BLaER1 treated with 17β-estradiol and CSF1 and Interleukin-3, amounts not matched to agents 10 nM and 100 nM (cell line): ENCODE data around the gene CHRNA4.

Experiments
- H3K27ac ChIP-seq, 11 experiments: shearing (Covaris generic); formaldehyde crosslinking; 2 replicates each; pipeline ENCODE4 v1.8.1; 2022
- H3K27me3 ChIP-seq, 11 experiments: shearing (Covaris generic); formaldehyde crosslinking; 2 replicates each; pipeline ENCODE4 v1.8.1; 2022
- H3K36me3 ChIP-seq, 11 experiments: shearing (Covaris generic); formaldehyde crosslinking; 2 replicates each; pipeline ENCODE4 v1.8.1; 2022
- H3K4me1 ChIP-seq, 10 experiments: shearing (Covaris generic); formaldehyde crosslinking; 2 replicates each; pipeline ENCODE4 v1.8.1; 2022
- H3K4me2 ChIP-seq, 11 experiments: shearing (Covaris generic); formaldehyde crosslinking; 2 replicates each; pipeline ENCODE4 v1.8.1; 2022
- H3K4me3 ChIP-seq, 10 experiments: shearing (Covaris generic); formaldehyde crosslinking; 2 replicates each; pipeline ENCODE4 v1.8.1; 2022
- H3K9ac ChIP-seq, 11 experiments: shearing (Covaris generic); formaldehyde crosslinking; 2 replicates each; pipeline ENCODE4 v1.8.1; 2022
- H3K9me3 ChIP-seq, 11 experiments: shearing (Covaris generic); formaldehyde crosslinking; replicated peaks in 1 of 11; 2 replicates each; pipeline ENCODE4 v1.8.1; 2022
- H4K20me1 ChIP-seq, 11 experiments: shearing (Covaris generic); formaldehyde crosslinking; 2 replicates each; pipeline ENCODE4 v1.8.1; 2022
- Cebpa-rat ChIP-seq, 11 experiments: shearing (Covaris generic); IDR thresholded peaks; 2 replicates each; pipeline ENCODE4 v1.8.1; 2022

The CHRNA4 gene

DNA sequence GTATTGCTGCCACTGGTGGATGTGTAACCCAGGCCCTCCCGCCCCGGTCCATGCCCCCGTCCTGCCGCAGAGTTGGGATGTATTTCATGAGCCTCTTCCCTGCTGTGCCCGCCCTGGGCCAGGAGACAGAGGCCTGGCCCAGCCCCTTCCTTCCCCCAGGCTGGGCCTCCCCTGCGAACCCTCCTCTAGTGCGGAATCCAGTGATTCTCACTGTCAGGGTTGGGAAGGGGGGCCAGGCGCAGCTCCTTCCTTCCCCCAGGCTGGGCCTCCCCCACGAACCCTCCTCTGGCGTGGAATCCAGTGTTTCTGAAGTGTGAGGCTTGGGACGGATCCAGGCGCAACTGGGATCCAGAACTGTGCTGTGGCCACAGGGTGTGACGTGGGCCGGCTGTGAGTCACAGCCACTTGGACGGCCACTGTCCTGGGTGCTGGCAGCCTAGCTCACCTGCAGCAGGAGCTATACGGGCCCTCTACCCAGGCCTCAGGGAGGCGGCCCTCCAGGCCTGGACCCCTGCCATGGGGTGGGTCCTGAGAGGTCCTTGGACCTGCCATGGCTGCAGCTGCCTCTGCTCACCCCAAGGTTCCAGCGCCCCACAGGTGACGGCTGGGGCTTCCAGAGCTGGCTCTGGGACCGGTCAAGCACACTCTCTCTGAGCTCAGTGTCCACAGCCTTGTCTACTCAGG is 39.9 kb downstream of the CHRNA4 start:
- no peak overlapping the region for H3K9ac ChIP-seq

DNA sequence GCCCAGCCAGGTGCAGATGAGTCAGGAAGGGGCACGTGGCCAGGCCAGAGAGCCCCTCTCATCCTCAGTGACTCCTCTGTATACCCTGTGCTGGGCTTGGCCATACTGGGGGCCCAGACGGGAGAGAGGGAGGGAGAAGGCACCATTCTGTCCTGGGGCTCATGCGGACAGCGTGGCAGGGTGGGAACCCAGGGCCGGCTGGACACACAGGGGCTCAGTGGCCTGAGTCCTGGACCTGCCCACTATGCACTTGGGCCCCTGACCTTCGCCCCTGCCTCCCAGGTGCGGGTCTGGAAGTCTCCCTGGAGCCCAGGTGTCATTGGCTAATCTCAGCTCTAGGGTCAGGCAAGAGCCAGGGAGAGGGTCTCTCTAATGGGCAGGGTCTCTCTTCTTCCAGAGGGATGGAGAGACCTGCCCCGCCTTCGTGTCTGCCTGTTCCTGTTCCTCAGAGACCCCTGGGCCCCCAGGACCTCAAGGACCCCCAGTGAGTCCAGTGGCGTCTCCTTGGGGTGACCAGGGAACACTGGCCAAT is 40.5 kb downstream of the CHRNA4 start:
- Histone ChIP-seq H4K20me1 (no peaks in the 10 kb centered on the region; a peak in 1 of 22 replicates), H3K27me3 (no peaks in the 10 kb centered on the region), H3K4me1 (peaks cover 9 to 16% (median 11%) of the 10 kb centered on the region in 10 experiments), H3K36me3 (no peaks in the 10 kb centered on the region), H3K4me3 (no peak overlapping the region), H3K27ac (no peak overlapping the region), H3K9me3 (no peaks in the 10 kb centered on the region), H3K9ac (no peak overlapping the region), H3K4me2 (no peak overlapping the region)
- no peak for TF ChIP-seq Cebpa-rat (IDR thresholded peaks at IDR 0.05)

More for the DNA sequence above, 39.9 kb downstream of the CHRNA4 start:
- H3K27ac ChIP-seq, result no peak overlapping the region
- H4K20me1 ChIP-seq, result no peaks in the 10 kb centered on the region; a peak in 1 of 22 replicates
- H3K36me3 ChIP-seq, result no peaks in the 10 kb centered on the region
- peaks cover 0 to 5% (median 0%) of the 10 kb centered on the region in 11 experiments; a peak in 9 of 22 replicates for H3K9me3 ChIP-seq
- H3K4me1 ChIP-seq, result peaks cover 15 to 22% (median 17%) of the 10 kb centered on the region in 10 experiments
- TF ChIP-seq Cebpa-rat (IDR thresholded peaks at IDR 0.05), result no peak
- no peak overlapping the region for H3K4me2 ChIP-seq
- H3K4me3 ChIP-seq, result no peak overlapping the region
- H3K27me3 ChIP-seq, result no peaks in the 10 kb centered on the region

DNA sequence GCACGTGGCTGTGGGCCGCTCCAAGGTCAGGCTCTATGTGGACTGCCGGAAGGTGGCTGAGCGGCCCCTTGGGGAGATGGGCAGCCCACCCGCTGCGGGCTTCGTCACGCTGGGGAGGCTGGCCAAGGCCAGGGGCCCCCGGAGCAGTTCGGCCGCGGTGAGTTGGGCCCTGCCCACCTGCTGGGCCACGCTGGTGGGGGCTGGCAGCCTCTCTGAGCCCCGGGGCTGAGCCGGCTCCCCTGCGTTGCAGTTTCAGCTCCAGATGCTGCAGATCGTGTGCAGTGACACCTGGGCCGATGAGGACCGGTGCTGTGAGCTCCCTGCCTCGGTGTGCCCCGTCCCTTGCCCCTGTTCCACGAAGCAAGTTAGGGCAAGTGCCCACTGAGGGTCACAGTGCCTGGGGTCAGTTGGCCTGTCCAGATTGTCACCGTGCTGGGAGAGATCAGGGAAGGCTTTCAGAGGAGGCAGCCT is 41.1 kb downstream of the CHRNA4 start:
- no peak for TF ChIP-seq Cebpa-rat (IDR thresholded peaks at IDR 0.05)
- Histone ChIP-seq H3K4me3 (no peak overlapping the region), H3K9me3 (no peaks in the 10 kb centered on the region), H3K4me2 (no peak overlapping the region), H3K27me3 (no peaks in the 10 kb centered on the region), H3K4me1 (peaks cover 3 to 10% (median 5%) of the 10 kb centered on the region in 10 experiments; a peak in 18 of 20 replicates), H3K9ac (no peak overlapping the region), H4K20me1 (no peaks in the 10 kb centered on the region; a peak in 1 of 22 replicates), H3K36me3 (no peaks in the 10 kb centered on the region), H3K27ac (no peak overlapping the region)

DNA sequence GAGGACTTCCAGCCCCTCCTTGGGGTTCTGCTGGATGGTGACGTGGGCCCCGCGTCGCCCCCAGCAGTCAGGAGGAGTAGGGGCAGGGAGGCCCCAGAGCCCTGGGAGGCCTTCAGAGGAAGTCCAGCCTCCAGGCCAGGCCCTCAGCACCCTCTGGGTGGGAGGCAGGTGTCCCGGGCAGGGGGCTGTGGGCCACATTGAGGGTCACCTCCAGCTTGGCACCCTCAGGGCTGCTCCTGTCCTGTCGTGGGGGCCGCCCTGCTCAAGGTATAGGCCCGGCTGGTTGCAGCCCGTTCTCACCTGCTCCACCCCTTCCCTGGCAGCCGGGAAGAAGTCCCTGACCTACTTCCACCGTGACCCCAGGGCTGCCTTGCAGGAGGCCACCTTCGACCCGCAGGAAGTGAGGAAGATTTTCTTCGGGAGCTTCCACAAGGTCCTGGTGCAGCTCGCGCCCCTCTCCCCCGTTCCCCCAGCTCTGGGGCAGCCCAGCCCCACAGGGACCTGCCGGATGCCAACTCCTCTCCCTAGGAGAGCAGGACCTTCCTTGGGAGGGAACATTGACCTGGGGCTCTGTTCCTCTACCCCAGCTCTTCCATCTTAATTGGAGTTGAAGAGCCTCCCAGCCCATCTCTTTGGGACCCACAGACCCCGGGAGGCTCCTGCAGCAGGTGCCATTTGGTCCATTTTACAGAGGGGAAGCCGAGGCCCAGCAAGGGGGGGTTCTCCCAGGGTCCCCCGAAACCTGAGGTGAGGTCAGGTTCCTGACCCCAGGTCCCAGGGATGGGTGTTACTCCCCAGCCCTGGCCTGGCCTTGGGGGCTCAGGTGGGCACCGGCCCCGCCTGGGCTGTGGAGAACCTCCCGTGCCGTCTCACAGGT is 41.7 kb downstream of the CHRNA4 start:
- Histone ChIP-seq H3K36me3 (no peaks in the 10 kb centered on the region), H3K4me2 (no peak overlapping the region), H4K20me1 (no peaks in the 10 kb centered on the region; a peak in 1 of 22 replicates), H3K27me3 (no peaks in the 10 kb centered on the region), H3K9ac (no peak overlapping the region), H3K4me3 (no peak overlapping the region), H3K4me1 (peaks cover 0 to 3% (median 0%) of the 10 kb centered on the region in 10 experiments; a peak in 4 of 20 replicates), H3K9me3 (no peaks in the 10 kb centered on the region), H3K27ac (no peak overlapping the region)
- no peak for TF ChIP-seq Cebpa-rat (IDR thresholded peaks at IDR 0.05)

DNA sequence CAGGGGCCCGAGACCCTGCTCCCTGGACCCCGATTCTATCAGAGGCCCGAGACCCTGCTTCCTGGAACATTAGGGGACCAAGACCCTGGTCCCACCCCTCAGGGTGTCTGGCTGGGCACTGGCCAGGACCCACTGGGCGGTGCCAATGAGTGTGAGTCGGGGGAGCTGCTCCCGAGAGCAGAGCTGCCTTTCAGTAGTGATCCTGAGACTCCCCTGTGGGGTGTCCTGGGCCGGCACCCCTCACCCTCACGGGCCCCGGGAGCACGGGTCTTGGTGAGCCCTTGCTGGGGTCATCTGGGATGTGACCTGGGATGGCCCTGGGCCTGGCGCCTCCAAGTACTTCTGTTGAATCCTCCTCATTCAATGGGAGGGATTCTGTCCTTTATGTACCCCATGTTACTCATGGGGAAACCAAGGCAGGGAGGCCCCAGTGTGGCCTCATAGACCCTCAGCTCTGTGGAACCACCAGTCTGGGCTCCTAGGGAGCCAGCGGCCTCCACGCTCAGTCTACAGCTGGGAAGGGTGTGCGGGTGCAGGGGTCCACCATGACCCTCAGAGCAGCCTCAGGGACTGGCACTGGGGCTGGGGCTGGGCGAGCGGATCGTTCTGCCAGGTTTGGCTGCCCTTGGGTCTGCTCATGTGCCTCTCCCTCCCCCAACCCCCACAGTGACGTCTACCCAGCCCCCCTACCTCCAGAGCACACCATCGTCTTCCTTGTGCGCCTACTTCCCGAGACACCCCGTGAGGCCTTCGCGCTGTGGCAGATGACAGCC is 42.6 kb downstream of the CHRNA4 start:
- Histone ChIP-seq H3K9me3 (no peaks in the 10 kb centered on the region), H3K4me1 (peaks cover 0 to 7% (median 2%) of the 10 kb centered on the region in 10 experiments; a peak in 6 of 20 replicates), H3K27ac (no peak overlapping the region), H3K36me3 (no peaks in the 10 kb centered on the region), H4K20me1 (no peaks in the 10 kb centered on the region; a peak in 1 of 22 replicates), H3K4me3 (no peak overlapping the region), H3K9ac (no peak overlapping the region), H3K27me3 (no peaks in the 10 kb centered on the region), H3K4me2 (no peak overlapping the region)
- no peak for TF ChIP-seq Cebpa-rat (IDR thresholded peaks at IDR 0.05)

DNA sequence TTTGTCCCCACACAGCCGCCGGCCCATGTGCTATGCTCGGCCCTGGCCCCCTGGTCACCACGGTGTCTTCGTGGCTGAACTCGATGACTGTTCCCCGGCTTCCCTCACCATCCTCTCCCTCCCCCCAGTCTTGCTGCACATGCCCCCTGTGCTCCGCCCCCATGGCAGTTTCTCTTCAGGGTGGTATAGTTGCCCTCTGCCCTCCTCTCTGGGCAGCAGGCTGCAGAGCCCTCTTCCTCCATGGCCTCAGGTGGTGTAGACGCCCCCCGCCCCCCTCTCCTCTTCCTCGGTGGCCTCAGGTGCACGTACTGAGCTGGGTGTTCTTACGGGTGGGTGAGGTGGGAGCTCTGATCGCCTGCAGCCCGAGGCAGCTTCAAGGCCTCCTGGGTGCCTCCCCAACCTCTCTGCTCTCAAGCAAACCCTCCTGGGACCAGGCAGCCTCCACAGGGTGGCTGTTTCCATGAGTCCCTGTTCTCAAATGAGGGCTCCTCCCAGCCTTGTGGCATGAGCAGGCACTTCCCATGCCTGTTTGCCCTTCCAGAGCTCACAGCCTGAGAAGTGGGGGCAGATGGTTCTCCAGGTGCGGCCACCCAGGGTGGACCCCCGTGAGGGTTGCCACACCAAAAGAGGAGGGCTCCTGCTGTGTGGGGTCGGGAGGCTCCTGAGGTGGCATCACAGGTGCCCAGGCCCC is 43.4 kb downstream of the CHRNA4 start:
- H4K20me1 ChIP-seq, result peaks cover 0 to 1% (median 0%) of the 10 kb centered on the region in 11 experiments; a peak in 2 of 22 replicates
- peaks cover 0 to 15% (median 9%) of the 10 kb centered on the region in 10 experiments; a peak in 14 of 20 replicates for H3K4me1 ChIP-seq
- H3K27me3 ChIP-seq, result no peaks in the 10 kb centered on the region
- H3K9me3 ChIP-seq, result no peaks in the 10 kb centered on the region
- no peak overlapping the region for H3K27ac ChIP-seq
- no peak overlapping the region for H3K9ac ChIP-seq
- no peak overlapping the region for H3K4me2 ChIP-seq
- no peak overlapping the region for H3K4me3 ChIP-seq
- no peaks in the 10 kb centered on the region for H3K36me3 ChIP-seq
- TF ChIP-seq Cebpa-rat (IDR thresholded peaks at IDR 0.05), result no peak

DNA sequence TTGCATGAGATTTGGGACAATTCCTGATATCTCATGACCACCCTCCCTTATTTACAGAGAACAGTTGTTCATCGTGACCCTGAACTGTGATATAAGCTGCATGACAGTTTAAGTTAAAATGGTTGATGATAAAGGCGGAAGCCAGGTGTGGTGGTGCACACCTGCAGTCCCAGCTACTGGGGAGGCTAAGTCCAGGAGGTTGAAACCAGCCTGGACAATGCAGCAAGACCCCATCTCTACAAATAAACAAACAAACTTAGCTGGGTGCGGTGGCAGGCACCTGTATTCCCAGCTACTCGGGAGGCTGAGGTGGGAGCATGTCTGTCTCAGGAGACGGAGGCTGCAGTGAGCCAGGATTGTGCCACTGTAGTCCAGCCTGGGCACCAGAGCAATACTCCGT is 44.1 kb downstream of the CHRNA4 start:
- Histone ChIP-seq H3K4me3 (no peak overlapping the region), H4K20me1 (peaks cover 0 to 5% (median 0%) of the 10 kb centered on the region in 11 experiments; a peak in 2 of 22 replicates), H3K4me2 (no peak overlapping the region), H3K36me3 (no peaks in the 10 kb centered on the region), H3K27ac (no peak overlapping the region), H3K27me3 (no peaks in the 10 kb centered on the region), H3K4me1 (peaks cover 0 to 22% (median 15%) of the 10 kb centered on the region in 10 experiments; a peak in 15 of 20 replicates), H3K9me3 (no peaks in the 10 kb centered on the region), H3K9ac (no peak overlapping the region)
- no peak for TF ChIP-seq Cebpa-rat (IDR thresholded peaks at IDR 0.05)

DNA sequence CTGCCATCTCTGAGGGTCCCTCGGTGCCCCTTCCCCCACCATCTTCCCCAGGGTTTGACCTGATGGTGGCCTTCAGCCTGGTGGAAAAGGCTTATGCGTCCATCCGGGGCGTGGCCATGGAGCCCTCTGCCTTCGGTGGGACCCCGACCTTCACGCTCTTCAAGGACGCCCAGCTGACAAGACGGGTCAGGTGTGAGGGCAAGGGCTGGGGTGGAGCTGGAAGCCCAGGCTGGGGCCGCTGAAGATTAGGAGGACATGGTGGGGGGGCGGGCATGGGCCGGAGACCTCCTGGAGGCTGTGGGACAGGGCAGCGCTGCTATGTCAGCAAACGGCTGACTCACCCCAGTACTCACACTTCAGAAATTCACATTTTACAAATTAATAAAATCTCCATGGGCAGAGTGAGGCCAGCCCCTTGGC is 44.6 kb downstream of the CHRNA4 start:
- no peak overlapping the region for H3K9ac ChIP-seq
- peaks cover 0 to 5% (median 0%) of the 10 kb centered on the region in 11 experiments; a peak in 2 of 22 replicates for H4K20me1 ChIP-seq
- H3K4me1 ChIP-seq, result peaks cover 0 to 28% (median 20%) of the 10 kb centered on the region in 10 experiments; a peak in 15 of 20 replicates
- H3K4me2 ChIP-seq, result no peak overlapping the region
- no peaks in the 10 kb centered on the region for H3K36me3 ChIP-seq
- no peak overlapping the region for H3K4me3 ChIP-seq
- no peaks in the 10 kb centered on the region for H3K9me3 ChIP-seq
- no peak for TF ChIP-seq Cebpa-rat (IDR thresholded peaks at IDR 0.05)
- no peak overlapping the region for H3K27ac ChIP-seq
- no peaks in the 10 kb centered on the region for H3K27me3 ChIP-seq
